HepG2 (cell line): ENCODE measurements around the gene ESYT1. TPM values are rescaled to one million over a fixed set of nuclear protein-coding genes. Genes with fewer than 3 reads are reported as not detected.
A peak's percentile ranks its signal among the peaks of the same experiment; 100 is the strongest.

ENCODE experiments used
- CC2D1A ChIP-seq: sonication (generic); formaldehyde crosslinking; IDR thresholded peaks from 2 replicates; pipeline ENCODE4 v1.8.1; 2023; ENCODE audit warnings: mild to moderate bottlenecking, missing genetic modification reagents
- ELF1 ChIP-seq: sonication (generic); formaldehyde crosslinking; IDR thresholded peaks from 2 replicates; pipeline ENCODE4 v1.4.0; 2020; ENCODE audit warnings: missing genetic modification reagents
- FOXK1 ChIP-seq: sonication (generic); formaldehyde crosslinking; IDR thresholded peaks from 2 replicates; pipeline ENCODE4 v1.4.0; 2020; ENCODE audit warnings: low read depth, missing genetic modification reagents, borderline replicate concordance
- FOXP1 ChIP-seq, 2 experiments: fragments of 450-650 bp in 1 of 2; IDR thresholded peaks; 2 replicates each; pipeline ENCODE4 v1.6.1; 2017 to 2018; ENCODE audit warnings: antibody characterized with exemption in 1 of 2
- GPN1 ChIP-seq: sonication (generic); formaldehyde crosslinking; IDR thresholded peaks from 2 replicates; pipeline ENCODE4 v1.5.1; 2020; ENCODE audit warnings: missing genetic modification reagents, borderline replicate concordance
- MIER2 ChIP-seq: IDR thresholded peaks from 2 replicates; pipeline ENCODE4 v1.6.1; 2016; ENCODE audit warnings: missing biosample characterization, missing genetic modification reagents
- NFATC3 ChIP-seq: sonication (generic); formaldehyde crosslinking; IDR thresholded peaks from 2 replicates; pipeline ENCODE4 v1.5.1; 2020; ENCODE audit warnings: mild to moderate bottlenecking, missing genetic modification reagents
- RXRA ChIP-seq: sonication (generic); formaldehyde crosslinking; IDR thresholded peaks from 2 replicates; pipeline ENCODE4 v1.5.1; 2020; ENCODE audit warnings: missing genetic modification reagents
- ZBTB7A ChIP-seq: sonication (generic); formaldehyde crosslinking; IDR thresholded peaks from 2 replicates; pipeline ENCODE4 v1.8.0; 2022; ENCODE audit warnings: mild to moderate bottlenecking, missing genetic modification reagents
- ZNF224 ChIP-seq: sonication (generic); formaldehyde crosslinking; IDR thresholded peaks from 2 replicates; pipeline ENCODE4 v1.5.0; 2020; ENCODE audit warnings: mild to moderate bottlenecking, missing genetic modification reagents
- ZNF264 ChIP-seq: sonication (generic); formaldehyde crosslinking; IDR thresholded peaks from 2 replicates; pipeline ENCODE4 v1.4.0; 2020; ENCODE audit warnings: missing genetic modification reagents
- ZNF333 ChIP-seq: sonication (generic); formaldehyde crosslinking; IDR thresholded peaks from 2 replicates; pipeline ENCODE4 v1.4.0; 2020; ENCODE audit warnings: mild to moderate bottlenecking, missing genetic modification reagents, borderline replicate concordance
- ZNF432 ChIP-seq: sonication (generic); formaldehyde crosslinking; IDR thresholded peaks from 2 replicates; pipeline ENCODE4 v1.5.0; 2020; ENCODE audit warnings: missing genetic modification reagents, mild to moderate bottlenecking, borderline replicate concordance
- ZNF44 ChIP-seq: sonication (generic); formaldehyde crosslinking; IDR thresholded peaks from 2 replicates; pipeline ENCODE4 v1.5.1; 2020; ENCODE audit warnings: mild to moderate bottlenecking, missing genetic modification reagents
- ZNF670 ChIP-seq: sonication (generic); formaldehyde crosslinking; IDR thresholded peaks from 2 replicates; pipeline ENCODE4 v1.8.0; 2022; ENCODE audit warnings: mild to moderate bottlenecking, missing genetic modification reagents, borderline replicate concordance
- ZNF674 ChIP-seq: sonication (generic); formaldehyde crosslinking; IDR thresholded peaks from 2 replicates; pipeline ENCODE4 v1.5.0; 2020; ENCODE audit warnings: low read depth, mild to moderate bottlenecking, missing genetic modification reagents
- ZNF678 ChIP-seq: sonication (generic); formaldehyde crosslinking; IDR thresholded peaks from 2 replicates; pipeline ENCODE4 v1.4.0; 2020; ENCODE audit warnings: mild to moderate bottlenecking, missing genetic modification reagents
- ZNF746 ChIP-seq: sonication (generic); formaldehyde crosslinking; IDR thresholded peaks from 2 replicates; pipeline ENCODE4 v1.8.0; 2022; ENCODE audit warnings: mild to moderate bottlenecking, missing genetic modification reagents
- ZNF75D ChIP-seq: sonication (generic); formaldehyde crosslinking; IDR thresholded peaks from 2 replicates; pipeline ENCODE4 v1.8.1; 2023; ENCODE audit warnings: missing genetic modification reagents, mild to moderate bottlenecking, borderline replicate concordance
- polyA plus RNA-seq, 8 experiments: library from polyadenylated mRNA; depleted of rRNA in 3 of 8; stranded (reverse) in 7 of 8; unstranded in 1 of 8; fragments of >200 nt; fragmentation: Illumina TruSeq in 4 of 8; extraction: Trizol in 4 of 8; gene quantifications; 2 replicates each; pipeline versions ENCODE4 v1.2.1 to v1.2.3, GENCODE V29; 2011 to 2016; ENCODE audit warnings: low read depth in 4 of 8, missing spikeins in 1 of 8, mixed read lengths in 1 of 8; ENCODE audit not compliant: insufficient read depth in 1 of 8
- total RNA-seq, 5 experiments: library from RNA; depleted of rRNA; stranded (reverse); fragments of >200 nt; fragmentation: Illumina TruSeq; extraction: Trizol; gene quantifications; 2 replicates each; pipeline ENCODE4 v1.2.3, GENCODE V29; 2016; ENCODE audit warnings: low read depth in 1 of 5
- TF ChIP-seq, protein P1 (sequence below): IDR thresholded peaks from 2 replicates; pipeline ENCODE4 v1.6.1; 2016; ENCODE audit warnings: missing biosample characterization, missing genetic modification reagents, low read depth
- TF ChIP-seq, protein P2 (sequence below): sonication (generic); formaldehyde crosslinking; IDR thresholded peaks from 2 replicates; pipeline ENCODE4 v1.5.0; 2020; ENCODE audit warnings: mild to moderate bottlenecking, missing genetic modification reagents, moderate library complexity
- TF ChIP-seq, protein P3 (sequence below): sonication (generic); formaldehyde crosslinking; IDR thresholded peaks from 2 replicates; pipeline ENCODE4 v1.4.0; 2020; ENCODE audit warnings: missing genetic modification reagents
- TF ChIP-seq, protein P4 (sequence below): sonication (generic); formaldehyde crosslinking; IDR thresholded peaks from 2 replicates; pipeline ENCODE4 v1.5.1; 2020; ENCODE audit warnings: mild to moderate bottlenecking, missing genetic modification reagents, moderate library complexity

Gene ESYT1
- total and polyA plus RNA-seq, 2 of the 13 experiments (the other 11 are each of a cell fraction or from before 2014, with no cell fraction given) = 66.9 to 71.0 TPM

DNA sequence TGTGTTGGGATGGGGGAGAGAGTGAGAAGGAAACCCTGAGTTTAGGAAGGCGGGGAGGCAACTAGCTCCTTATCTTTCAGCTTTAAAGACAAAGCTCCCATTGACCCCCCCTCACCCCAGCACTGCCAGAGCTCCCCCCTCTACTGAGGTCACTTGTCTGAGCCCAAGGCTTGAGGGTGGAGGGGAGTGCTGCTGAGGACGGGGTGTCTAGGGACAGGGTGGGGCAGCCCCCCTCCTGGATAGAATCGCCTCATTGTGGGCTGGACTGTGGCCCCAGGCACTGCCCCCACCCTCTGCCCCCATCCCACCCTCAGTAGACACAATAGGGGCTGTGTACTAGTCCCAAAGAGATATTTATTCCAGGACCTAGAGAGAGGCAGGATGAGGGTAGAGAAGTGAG, 45.1 kb upstream of the ESYT1 start (continued):
- TF ChIP-seq, protein P1, sequence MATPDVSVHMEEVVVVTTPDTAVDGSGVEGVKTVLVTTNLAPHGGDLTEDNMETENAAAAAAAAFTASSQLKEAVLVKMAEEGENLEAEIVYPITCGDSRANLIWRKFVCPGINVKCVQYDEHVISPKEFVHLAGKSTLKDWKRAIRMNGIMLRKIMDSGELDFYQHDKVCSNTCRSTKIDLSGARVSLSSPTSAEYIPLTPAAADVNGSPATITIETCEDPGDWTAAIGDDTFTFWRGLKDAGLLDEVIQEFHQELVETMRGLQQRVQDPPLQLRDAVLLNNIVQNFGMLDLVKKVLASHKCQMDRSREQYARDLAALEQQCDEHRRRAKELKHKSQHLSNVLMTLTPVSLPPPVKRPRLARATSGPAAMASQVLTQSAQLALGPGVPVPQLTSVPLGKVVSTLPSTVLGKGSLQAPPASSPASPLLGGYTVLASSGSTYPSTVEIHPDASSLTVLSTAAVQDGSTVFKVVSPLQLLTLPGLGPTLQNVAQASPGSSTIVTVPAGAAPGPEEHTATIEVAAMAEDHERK = no peak
- TF ChIP-seq, protein P2, sequence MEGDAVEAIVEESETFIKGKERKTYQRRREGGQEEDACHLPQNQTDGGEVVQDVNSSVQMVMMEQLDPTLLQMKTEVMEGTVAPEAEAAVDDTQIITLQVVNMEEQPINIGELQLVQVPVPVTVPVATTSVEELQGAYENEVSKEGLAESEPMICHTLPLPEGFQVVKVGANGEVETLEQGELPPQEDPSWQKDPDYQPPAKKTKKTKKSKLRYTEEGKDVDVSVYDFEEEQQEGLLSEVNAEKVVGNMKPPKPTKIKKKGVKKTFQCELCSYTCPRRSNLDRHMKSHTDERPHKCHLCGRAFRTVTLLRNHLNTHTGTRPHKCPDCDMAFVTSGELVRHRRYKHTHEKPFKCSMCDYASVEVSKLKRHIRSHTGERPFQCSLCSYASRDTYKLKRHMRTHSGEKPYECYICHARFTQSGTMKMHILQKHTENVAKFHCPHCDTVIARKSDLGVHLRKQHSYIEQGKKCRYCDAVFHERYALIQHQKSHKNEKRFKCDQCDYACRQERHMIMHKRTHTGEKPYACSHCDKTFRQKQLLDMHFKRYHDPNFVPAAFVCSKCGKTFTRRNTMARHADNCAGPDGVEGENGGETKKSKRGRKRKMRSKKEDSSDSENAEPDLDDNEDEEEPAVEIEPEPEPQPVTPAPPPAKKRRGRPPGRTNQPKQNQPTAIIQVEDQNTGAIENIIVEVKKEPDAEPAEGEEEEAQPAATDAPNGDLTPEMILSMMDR = no peak
- TF ChIP-seq ZNF670 (CRISPR knock-in tag) (no peak), ZNF746 (peak; percentile 31; the same call in 1 of the 2 replicates), ZNF333 (CRISPR knock-in tag) (no peak), FOXK1 (no peak), NFATC3 (CRISPR knock-in tag) (no peak), ZNF224 (CRISPR knock-in tag) (no peak), RXRA (CRISPR knock-in tag) (peak; percentile 52; the same call in 1 of the 2 replicates), GPN1 (CRISPR knock-in tag) (no peak), ZNF44 (no peak), ZNF75D (CRISPR knock-in tag) (no peak), ZNF674 (CRISPR knock-in tag) (no peak), ZNF432 (no peak), FOXP1 (IDR thresholded peaks at IDR 0.05) (no peak), FOXP1 (CRISPR knock-in tag; IDR thresholded peaks at IDR 0.05) (0 out of 2 replicates have a peak, but pooled peaks have one; percentile 19), ZNF264 (CRISPR knock-in tag) (no peak), ZBTB7A (no peak), MIER2 (CRISPR knock-in tag) (no peak), ELF1 (CRISPR knock-in tag) (no peak), ZNF678 (no peak), CC2D1A (CRISPR knock-in tag) (no peak)
- TF ChIP-seq, protein P3, sequence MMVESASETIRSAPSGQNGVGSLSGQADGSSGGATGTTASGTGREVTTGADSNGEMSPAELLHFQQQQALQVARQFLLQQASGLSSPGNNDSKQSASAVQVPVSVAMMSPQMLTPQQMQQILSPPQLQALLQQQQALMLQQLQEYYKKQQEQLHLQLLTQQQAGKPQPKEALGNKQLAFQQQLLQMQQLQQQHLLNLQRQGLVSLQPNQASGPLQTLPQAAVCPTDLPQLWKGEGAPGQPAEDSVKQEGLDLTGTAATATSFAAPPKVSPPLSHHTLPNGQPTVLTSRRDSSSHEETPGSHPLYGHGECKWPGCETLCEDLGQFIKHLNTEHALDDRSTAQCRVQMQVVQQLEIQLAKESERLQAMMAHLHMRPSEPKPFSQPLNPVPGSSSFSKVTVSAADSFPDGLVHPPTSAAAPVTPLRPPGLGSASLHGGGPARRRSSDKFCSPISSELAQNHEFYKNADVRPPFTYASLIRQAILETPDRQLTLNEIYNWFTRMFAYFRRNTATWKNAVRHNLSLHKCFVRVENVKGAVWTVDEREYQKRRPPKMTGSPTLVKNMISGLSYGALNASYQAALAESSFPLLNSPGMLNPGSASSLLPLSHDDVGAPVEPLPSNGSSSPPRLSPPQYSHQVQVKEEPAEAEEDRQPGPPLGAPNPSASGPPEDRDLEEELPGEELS (CRISPR knock-in tag) = peak; percentile 61; the same call in 1 of the 2 replicates
- TF ChIP-seq, protein P4, sequence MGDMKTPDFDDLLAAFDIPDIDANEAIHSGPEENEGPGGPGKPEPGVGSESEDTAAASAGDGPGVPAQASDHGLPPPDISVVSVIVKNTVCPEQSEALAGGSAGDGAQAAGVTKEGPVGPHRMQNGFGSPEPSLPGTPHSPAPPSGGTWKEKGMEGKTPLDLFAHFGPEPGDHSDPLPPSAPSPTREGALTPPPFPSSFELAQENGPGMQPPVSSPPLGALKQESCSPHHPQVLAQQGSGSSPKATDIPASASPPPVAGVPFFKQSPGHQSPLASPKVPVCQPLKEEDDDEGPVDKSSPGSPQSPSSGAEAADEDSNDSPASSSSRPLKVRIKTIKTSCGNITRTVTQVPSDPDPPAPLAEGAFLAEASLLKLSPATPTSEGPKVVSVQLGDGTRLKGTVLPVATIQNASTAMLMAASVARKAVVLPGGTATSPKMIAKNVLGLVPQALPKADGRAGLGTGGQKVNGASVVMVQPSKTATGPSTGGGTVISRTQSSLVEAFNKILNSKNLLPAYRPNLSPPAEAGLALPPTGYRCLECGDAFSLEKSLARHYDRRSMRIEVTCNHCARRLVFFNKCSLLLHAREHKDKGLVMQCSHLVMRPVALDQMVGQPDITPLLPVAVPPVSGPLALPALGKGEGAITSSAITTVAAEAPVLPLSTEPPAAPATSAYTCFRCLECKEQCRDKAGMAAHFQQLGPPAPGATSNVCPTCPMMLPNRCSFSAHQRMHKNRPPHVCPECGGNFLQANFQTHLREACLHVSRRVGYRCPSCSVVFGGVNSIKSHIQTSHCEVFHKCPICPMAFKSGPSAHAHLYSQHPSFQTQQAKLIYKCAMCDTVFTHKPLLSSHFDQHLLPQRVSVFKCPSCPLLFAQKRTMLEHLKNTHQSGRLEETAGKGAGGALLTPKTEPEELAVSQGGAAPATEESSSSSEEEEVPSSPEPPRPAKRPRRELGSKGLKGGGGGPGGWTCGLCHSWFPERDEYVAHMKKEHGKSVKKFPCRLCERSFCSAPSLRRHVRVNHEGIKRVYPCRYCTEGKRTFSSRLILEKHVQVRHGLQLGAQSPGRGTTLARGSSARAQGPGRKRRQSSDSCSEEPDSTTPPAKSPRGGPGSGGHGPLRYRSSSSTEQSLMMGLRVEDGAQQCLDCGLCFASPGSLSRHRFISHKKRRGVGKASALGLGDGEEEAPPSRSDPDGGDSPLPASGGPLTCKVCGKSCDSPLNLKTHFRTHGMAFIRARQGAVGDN = 0 out of 2 replicates have a peak, but pooled peaks have one; percentile 22
